GM12878 (cell line): ENCODE results near the gene AIFM1. TPM values are rescaled to one million over a fixed set of nuclear protein-coding genes. Genes with fewer than 3 reads are reported as not detected.

ENCODE experiments used
- ATAC-seq: fragments of 200-7000 bp; cut with Tn5 transposase; 3 replicates; pipeline ENCODE4 v1.9.1; 2020; ENCODE audit warnings: mild to moderate bottlenecking, moderate library complexity
- BruUV-seq: library from RNA; stranded (reverse); fragments of 400-500 nt; replicated peaks from 2 replicates; lab custom pipeline; 2021; lab: Mats Ljungman, UMichigan
- CTCF ChIA-PET: fragments of 300-600 bp; sonication (Branson Sonifier 250); formaldehyde crosslinking; extraction: SDS; loops from one replicate; lab custom pipeline; 2021; ENCODE audit warnings: inconsistent platforms; lab: Yijun Ruan, JAX
- POLR2A ChIA-PET: fragments of 350-600 bp; formaldehyde crosslinking; extraction: SDS; loops from one replicate; lab custom pipeline; 2021; ENCODE audit warnings: inconsistent platforms; lab: Charles Lee
- RAD21 ChIA-PET: fragments of 300-600 bp; sonication (Branson Sonifier 250); formaldehyde crosslinking; loops from one replicate; lab custom pipeline; 2023; ENCODE audit warnings: antibody characterized with exemption; ENCODE audit not compliant: unreplicated experiment; lab: Charles Lee
- SMC1A ChIA-PET: fragments of 300-600 bp; sonication (Branson Sonifier 250); formaldehyde crosslinking; loops from one replicate; lab custom pipeline; 2023; ENCODE audit not compliant: unreplicated experiment, uncharacterized antibody; lab: Charles Lee
- DNase-seq: peaks from one replicate; pipeline ENCODE4 v3.0.0-alpha.2; 2011; ENCODE audit warnings: low read depth, low spot score
- FAIRE-seq: peaks from 3 replicates; lab custom pipeline; 2011; peaks lifted over from hg19 to GRCh38; lab: Jason Lieb, UNC
- H2AFZ ChIP-seq: 2 replicates; pipeline ENCODE4 v1.6.0; 2011; ENCODE audit warnings: low read depth, low read length, control low read depth; ENCODE audit not compliant: control insufficient read depth
- H3K27ac ChIP-seq: 2 replicates; pipeline ENCODE4 v1.5.1; 2011; ENCODE audit warnings: control low read depth; ENCODE audit not compliant: control insufficient read depth, insufficient read depth
- H3K27me3 ChIP-seq, 2 experiments: replicated peaks in 1 of 2; 2 replicates each; pipeline versions ENCODE4 v1.6.0 to v1.6.1; 2011; ENCODE audit warnings: low read length in 1 of 2; ENCODE audit not compliant: control insufficient read depth in 2 of 2, insufficient read depth in 2 of 2
- H3K36me3 ChIP-seq, 2 experiments: 2 replicates each; pipeline ENCODE4 v1.5.1; 2011; ENCODE audit warnings: low read length in 1 of 2; ENCODE audit not compliant: control insufficient read depth in 2 of 2, insufficient read depth in 2 of 2
- H3K4me1 ChIP-seq: 2 replicates; pipeline ENCODE4 v1.6.1; 2011; ENCODE audit warnings: mild to moderate bottlenecking, low read length, moderate library complexity, mixed read lengths; ENCODE audit not compliant: control insufficient read depth, insufficient read depth
- H3K4me2 ChIP-seq: 2 replicates; pipeline ENCODE4 v1.6.0; 2011; ENCODE audit warnings: control low read depth; ENCODE audit not compliant: control insufficient read depth, insufficient read depth
- H3K4me3 ChIP-seq: fragments of 200-600 bp; sonication (generic); 2 replicates; pipeline ENCODE4 v1.5.1; 2016
- H3K79me2 ChIP-seq: 2 replicates; pipeline ENCODE4 v1.6.0; 2011; ENCODE audit warnings: low read length; ENCODE audit not compliant: control insufficient read depth, insufficient read depth
- H3K9ac ChIP-seq: 2 replicates; pipeline ENCODE4 v1.8.0; 2011; ENCODE audit warnings: low read length, control low read depth, mixed read lengths; ENCODE audit not compliant: control insufficient read depth, insufficient read depth
- H3K9me3 ChIP-seq: replicated peaks from 3 replicates; pipeline ENCODE4 v1.5.1; 2011; ENCODE audit warnings: mild to moderate bottlenecking, low read length; ENCODE audit not compliant: control insufficient read depth, insufficient read depth
- H4K20me1 ChIP-seq: 2 replicates; pipeline ENCODE4 v1.6.0; 2011; ENCODE audit not compliant: control insufficient read depth, insufficient read depth
- BHLHE40 ChIP-seq, 2 experiments: fragments of 450-650 bp in 1 of 2; IDR thresholded peaks; 2 replicates each; pipeline ENCODE4 v1.6.1; 2011 to 2017; ENCODE audit warnings: low read depth in 2 of 2, borderline replicate concordance in 1 of 2, improper control_type of control experiment in 1 of 2, low read length in 1 of 2, mild to moderate bottlenecking in 1 of 2
- NFYB ChIP-seq: IDR thresholded peaks from 2 replicates; pipeline ENCODE4 v1.6.1; 2011; ENCODE audit warnings: low read depth, mild to moderate bottlenecking, low read length, improper control_type of control experiment, moderate library complexity; ENCODE audit not compliant: insufficient read depth
- RAD51 ChIP-seq: fragments of 450-650 bp; IDR thresholded peaks from 2 replicates; pipeline ENCODE4 v1.6.1; 2016; ENCODE audit warnings: moderate library complexity, mild to moderate bottlenecking, inconsistent platforms
- WGBS: methylation state at CpG from one replicate; pipeline ENCODE4 v1.1.6; 2016; ENCODE audit warnings: low lambda C conversion rate; ENCODE audit not compliant: insufficient replicate concordance, insufficient coverage; ENCODE audit errors: missing lambda C conversion rate; 5-methylcytosine and 5-hydroxymethylcytosine counted together
- in situ Hi-C: fragments of 300-500 bp; cut with MboI; formaldehyde crosslinking; loops from 9 replicates; pipeline ENCODE4 v1.14.3; 2018; ENCODE audit warnings: mixed read lengths
- intact Hi-C: fragments of 100-400 bp; cut with micrococcal nuclease; formaldehyde crosslinking; loops from one replicate; pipeline ENCODE4 v1.14.2; 2022; ENCODE audit not compliant: unreplicated experiment
- polyA plus RNA-seq, 11 experiments: library from polyadenylated mRNA; depleted of rRNA in 4 of 11; unstranded in 6 of 11; stranded (reverse) in 5 of 11; fragments of >200 nt; fragmentation: Nextera tagmentation in 4 of 11; fragmentation: Illumina TruSeq in 1 of 11; extraction: Ambion mirVana in 4 of 11; extraction: Trizol in 1 of 11; gene quantifications; 1 replicate in 1 of 11; 2 replicates in 10 of 11; pipeline versions ENCODE4 v1.2.1 to v1.2.3, GENCODE V29; 2011 to 2016; ENCODE audit warnings: inconsistent platforms in 2 of 11, missing spikeins in 2 of 11, low read depth in 1 of 11
- total RNA-seq, 4 experiments: library from RNA; depleted of rRNA in 3 of 4; stranded (reverse); fragments of >200 nt in 3 of 4; fragmentation: Illumina TruSeq in 1 of 4; extraction: Trizol in 1 of 4; gene quantifications; 2 replicates each; pipeline versions ENCODE4 v1.2.1 to v1.2.3, GENCODE V29; 2013 to 2021
- TF ChIP-seq, protein P1 (sequence below): fragments of 450-650 bp; IDR thresholded peaks from 2 replicates; pipeline ENCODE4 v1.6.1; 2018; ENCODE audit warnings: borderline replicate concordance, mild to moderate bottlenecking; ENCODE audit not compliant: partially characterized antibody

AIFM1 gene
- total and polyA plus RNA-seq, 10 of the 15 experiments (the other 5 are each of a cell fraction or from before 2014, with no cell fraction given) = 44.2 to 121 (median 80.0) TPM

DNA sequence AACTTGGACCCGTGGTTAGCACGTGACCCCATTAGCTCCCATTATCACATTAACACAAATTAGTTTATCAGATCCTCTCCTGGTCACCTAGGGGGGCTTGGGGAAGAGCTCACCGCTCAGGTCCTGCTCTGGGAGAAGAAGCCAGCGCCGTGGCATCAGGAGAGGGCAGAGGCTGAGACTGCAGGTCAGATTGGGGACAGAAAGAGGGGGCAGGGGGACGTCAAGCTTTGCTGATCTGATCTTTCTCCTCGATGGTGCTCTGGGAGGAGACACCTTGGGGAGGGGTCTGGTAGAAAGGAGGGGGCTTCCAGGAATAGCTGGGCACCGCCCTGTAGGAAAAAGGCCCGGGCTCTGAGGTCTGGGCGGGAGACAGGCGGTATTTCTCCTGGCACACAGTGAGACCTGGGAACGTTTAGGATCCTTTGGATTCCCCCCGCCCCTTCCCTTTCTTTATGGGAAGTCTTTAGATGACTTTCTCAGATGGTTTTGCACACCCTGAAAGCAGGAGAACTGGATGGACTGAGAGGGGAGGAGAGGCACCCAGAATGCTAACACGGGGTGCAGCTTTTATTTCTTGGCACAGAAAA is 46.2 kb downstream of the AIFM1 start:
- Histone ChIP-seq H3K27ac (peak overlapping the region; percentile 65; the same call in 1 of the 2 replicates), H3K79me2 (no peaks in the 10 kb centered on the region), H3K4me2 (peak overlapping the region; percentile 83), H3K36me3 (no peaks in the 10 kb centered on the region), H4K20me1 (no peaks in the 10 kb centered on the region), H3K4me1 (peaks cover 35% of the 10 kb centered on the region), H3K9me3 (no peaks in the 10 kb centered on the region), H3K4me3 (no peak overlapping the region), H3K27me3 (no peaks in the 10 kb centered on the region), H2AFZ (no peak overlapping the region), H3K9ac (peak overlapping the region; percentile 14; the same call in 1 of the 2 replicates)
- RAD21 ChIA-PET = interaction anchor here (0.5 to 5.6 kb wide), 10 partner anchors 11 to 194 kb away, joined by 3 to 75 read pairs (median 6); no protein-coding TSS in a partner anchor
- ATAC-seq = no peak
- intact Hi-C loops (no loop called here), in situ Hi-C loops (no loop called here)
- CTCF ChIA-PET = interaction anchor here (0.6 to 6.4 kb wide), 10 partner anchors 10 to 260 kb away, joined by 3 to 75 read pairs (median 4); no protein-coding TSS in a partner anchor
- no TSS peak for BruUV-seq
- POLR2A ChIA-PET = interaction anchor here (0.7 to 3.7 kb wide), 6 partner anchors 11 to 61 kb away, joined by 3 to 23 read pairs (median 7); no protein-coding TSS in a partner anchor
- no peak for FAIRE-seq
- TF ChIP-seq BHLHE40 (IDR thresholded peaks at IDR 0.05; ENCODE audit: borderline replicate concordance in 1 of 2, low read depth in 2 of 2, low read length in 1 of 2) (peak; percentile 55 to 65; a peak in 3 of 4 replicates), NFYB (no peak), RAD51 (peak; percentile 20; the same call in 1 of the 2 replicates)
- TF ChIP-seq, protein P1, sequence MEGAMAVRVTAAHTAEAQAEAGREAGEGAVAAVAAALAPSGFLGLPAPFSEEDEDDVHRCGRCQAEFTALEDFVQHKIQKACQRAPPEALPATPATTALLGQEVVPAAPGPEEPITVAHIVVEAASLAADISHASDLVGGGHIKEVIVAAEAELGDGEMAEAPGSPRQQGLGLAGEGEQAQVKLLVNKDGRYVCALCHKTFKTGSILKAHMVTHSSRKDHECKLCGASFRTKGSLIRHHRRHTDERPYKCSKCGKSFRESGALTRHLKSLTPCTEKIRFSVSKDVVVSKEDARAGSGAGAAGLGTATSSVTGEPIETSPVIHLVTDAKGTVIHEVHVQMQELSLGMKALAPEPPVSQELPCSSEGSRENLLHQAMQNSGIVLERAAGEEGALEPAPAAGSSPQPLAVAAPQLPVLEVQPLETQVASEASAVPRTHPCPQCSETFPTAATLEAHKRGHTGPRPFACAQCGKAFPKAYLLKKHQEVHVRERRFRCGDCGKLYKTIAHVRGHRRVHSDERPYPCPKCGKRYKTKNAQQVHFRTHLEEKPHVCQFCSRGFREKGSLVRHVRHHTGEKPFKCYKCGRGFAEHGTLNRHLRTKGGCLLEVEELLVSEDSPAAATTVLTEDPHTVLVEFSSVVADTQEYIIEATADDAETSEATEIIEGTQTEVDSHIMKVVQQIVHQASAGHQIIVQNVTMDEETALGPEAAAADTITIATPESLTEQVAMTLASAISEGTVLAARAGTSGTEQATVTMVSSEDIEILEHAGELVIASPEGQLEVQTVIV = no peak
- TF ChIP-seq, all 136 proteins: peak for 2
- SMC1A ChIA-PET = interaction anchor here (0.6 to 5.3 kb wide), 10 partner anchors 11 to 332 kb away, joined by 3 to 68 read pairs (median 4); no protein-coding TSS in a partner anchor
- 38% methylated on average over 14 of the region's 14 CpGs for WGBS
- DNase-seq = no peak
